SK-N-SH (cell line): ENCODE measurements around the gene TMEM26. TPM values are rescaled to one million over a fixed set of nuclear protein-coding genes. Genes with fewer than 3 reads are reported as not detected.

Experiments
- CTCF ChIA-PET: fragments of 300-600, 350-600 bp; formaldehyde crosslinking; extraction: SDS; loops from one replicate; lab custom pipeline; 2021; lab: Yijun Ruan, JAX
- POLR2A ChIA-PET: fragments of 350-600 bp; sonication (Branson Sonifier 250); formaldehyde crosslinking; extraction: SDS; loops from one replicate; lab custom pipeline; 2020; ENCODE audit warnings: antibody characterized with exemption, inconsistent platforms; lab: Yijun Ruan, JAX
- DNase-seq: peaks from one replicate; pipeline ENCODE4 v3.0.0; 2012
- H2AFZ ChIP-seq: fragments of 200-600 bp; sonication (generic); 2 replicates; pipeline ENCODE4 v1.8.1; 2016; ENCODE audit warnings: antibody characterized with exemption, mild to moderate bottlenecking, low read depth
- H3F3A ChIP-seq: fragments of 200-600 bp; sonication (generic); replicated peaks from 2 replicates; pipeline ENCODE3; 2016; ENCODE audit warnings: antibody characterized with exemption, mild to moderate bottlenecking; ENCODE audit not compliant: insufficient read depth
- H3K27ac ChIP-seq, 2 experiments: fragments of 200-500 bp in 1 of 2; fragments of 200-600 bp in 1 of 2; sonication (Bioruptor generic) in 1 of 2; sonication (generic), shearing (Covaris generic) in 1 of 2; 2 replicates each; pipeline versions ENCODE4 v1.5.1 to v1.6.1; 2014 to 2016; ENCODE audit warnings: low read depth in 2 of 2, inconsistent platforms in 1 of 2, low read length in 1 of 2, mild to moderate bottlenecking in 1 of 2, mixed read lengths in 1 of 2
- H3K27me3 ChIP-seq: fragments of 200-600 bp; sonication (generic), shearing (Covaris generic); 2 replicates; pipeline ENCODE4 v1.6.1; 2016; ENCODE audit warnings: mixed run types; ENCODE audit not compliant: insufficient read depth
- H3K36me3 ChIP-seq, 2 experiments: fragments of 200-500 bp in 1 of 2; fragments of 200-600 bp in 1 of 2; sonication (Bioruptor generic) in 1 of 2; sonication (generic) in 1 of 2; replicated peaks in 1 of 2; 2 replicates each; pipeline versions ENCODE3 to v1.5.1; 2014 to 2016; ENCODE audit warnings: low read length in 1 of 2, mild to moderate bottlenecking in 1 of 2; ENCODE audit not compliant: insufficient read depth in 2 of 2, control insufficient read depth in 1 of 2
- H3K4me1 ChIP-seq, 2 experiments: fragments of 200-500 bp in 1 of 2; fragments of 200-600 bp in 1 of 2; sonication (Bioruptor generic) in 1 of 2; sonication (generic), shearing (Covaris generic) in 1 of 2; 2 replicates each; pipeline versions ENCODE4 v1.5.1 to v1.6.1; 2014 to 2016; ENCODE audit warnings: low read depth in 1 of 2, low read length in 1 of 2, mixed run types in 1 of 2; ENCODE audit not compliant: insufficient read depth in 2 of 2, control insufficient read depth in 1 of 2
- H3K4me2 ChIP-seq: fragments of 200-600 bp; sonication (generic), shearing (Covaris generic); 2 replicates; pipeline ENCODE4 v1.6.1; 2017; ENCODE audit warnings: mixed run types
- H3K4me3 ChIP-seq, 2 experiments: fragments of 200-500 bp in 1 of 2; fragments of 200-600 bp in 1 of 2; sonication (Bioruptor generic) in 1 of 2; sonication (generic), shearing (Covaris generic) in 1 of 2; 2 replicates each; pipeline versions ENCODE4 v1.5.1 to v1.8.1; 2014 to 2016; ENCODE audit warnings: low read depth in 2 of 2, inconsistent platforms in 1 of 2, low read length in 1 of 2, mild to moderate bottlenecking in 1 of 2, mixed read lengths in 1 of 2, moderate library complexity in 1 of 2
- H3K79me2 ChIP-seq: fragments of 200-600 bp; sonication (generic); 2 replicates; pipeline ENCODE4 v1.8.1; 2017; ENCODE audit warnings: mild to moderate bottlenecking; ENCODE audit not compliant: insufficient read depth
- H3K9ac ChIP-seq: fragments of 200-600 bp; sonication (generic); 2 replicates; pipeline ENCODE4 v1.6.1; 2017; ENCODE audit warnings: mixed run types
- H3K9me2 ChIP-seq: fragments of 200-600 bp; sonication (generic); 2 replicates; pipeline ENCODE4 v1.6.1; 2017; ENCODE audit warnings: mixed run types
- H3K9me3 ChIP-seq: fragments of 200-600 bp; sonication (generic); 2 replicates; pipeline ENCODE4 v1.6.1; 2017; ENCODE audit warnings: mixed run types, mild to moderate bottlenecking, moderate library complexity
- H4K20me1 ChIP-seq: fragments of 200-600 bp; sonication (generic); 2 replicates; pipeline ENCODE4 v1.6.1; 2017; ENCODE audit warnings: mild to moderate bottlenecking, mixed run types; ENCODE audit not compliant: insufficient read depth
- CTCF ChIP-seq: fragments of 200-600 bp; sonication (generic); IDR thresholded peaks from 2 replicates; pipeline ENCODE4 v1.6.1; 2017; ENCODE audit warnings: antibody characterized with exemption, mild to moderate bottlenecking, moderate library complexity
- ELF1 ChIP-seq: IDR thresholded peaks from 2 replicates; pipeline ENCODE4 v1.4.0; 2012
- EP300 ChIP-seq, 2 experiments: IDR thresholded peaks; 2 replicates each; pipeline versions ENCODE4 v1.4.0 to v1.6.1; 2012; ENCODE audit warnings: borderline replicate concordance in 1 of 2, low read depth in 1 of 2, low read length in 1 of 2
- EZH2phosphoT487 ChIP-seq: fragments of 200-600 bp; sonication (generic); IDR thresholded peaks from 2 replicates; pipeline ENCODE4 v1.6.1; 2017; ENCODE audit warnings: low read depth, mixed run types, mild to moderate bottlenecking, antibody characterized with exemption, moderate library complexity, borderline replicate concordance
- FOXJ3 ChIP-seq: sonication (generic); formaldehyde crosslinking; IDR thresholded peaks from 2 replicates; pipeline ENCODE4 v1.5.1; 2020; ENCODE audit warnings: mild to moderate bottlenecking, missing genetic modification reagents
- FOXM1 ChIP-seq: IDR thresholded peaks from 2 replicates; pipeline ENCODE4 v1.4.0; 2012; ENCODE audit warnings: low read depth, mild to moderate bottlenecking
- GABPA ChIP-seq: IDR thresholded peaks from 2 replicates; pipeline ENCODE4 v1.4.0; 2012; ENCODE audit warnings: low read depth, mild to moderate bottlenecking
- IRF3 ChIP-seq: fragments of 150-350 bp; IDR thresholded peaks from 2 replicates; pipeline ENCODE4 v1.6.1; 2016; ENCODE audit warnings: mild to moderate bottlenecking, low read depth, low read length
- JUND ChIP-seq: IDR thresholded peaks from 2 replicates; pipeline ENCODE4 v1.4.0; 2012
- NFIC ChIP-seq: IDR thresholded peaks from 2 replicates; pipeline ENCODE4 v1.4.0; 2012; ENCODE audit warnings: borderline replicate concordance
- RAD21 ChIP-seq: IDR thresholded peaks from 2 replicates; pipeline ENCODE4 v1.6.1; 2012; ENCODE audit warnings: mild to moderate bottlenecking, low read length
- RCOR1 ChIP-seq: fragments of 150-350 bp; IDR thresholded peaks from 2 replicates; pipeline ENCODE4 v1.6.1; 2017; ENCODE audit warnings: antibody characterized with exemption, low read length
- REST ChIP-seq: IDR thresholded peaks from 2 replicates; pipeline ENCODE4 v1.6.1; 2012; ENCODE audit warnings: mild to moderate bottlenecking, low read depth, low read length, moderate library complexity
- TAF1 ChIP-seq: IDR thresholded peaks from 2 replicates; pipeline ENCODE4 v1.6.1; 2012; ENCODE audit warnings: low read depth, mild to moderate bottlenecking, low read length, moderate library complexity, borderline replicate concordance
- TCF12 ChIP-seq: IDR thresholded peaks from 2 replicates; pipeline ENCODE4 v1.4.0; 2012
- TEAD4 ChIP-seq: IDR thresholded peaks from 2 replicates; pipeline ENCODE4 v1.4.0; 2012; ENCODE audit warnings: mild to moderate bottlenecking, borderline replicate concordance; ENCODE audit not compliant: insufficient read depth
- USF2 ChIP-seq: fragments of 150-350 bp; IDR thresholded peaks from 2 replicates; pipeline ENCODE4 v1.6.1; 2017; ENCODE audit warnings: antibody characterized with exemption, low read length, low read depth, borderline replicate concordance
- ZBTB33 ChIP-seq: IDR thresholded peaks from 2 replicates; pipeline ENCODE4 v1.4.0; 2012; ENCODE audit warnings: low read depth, borderline replicate concordance
- WGBS: methylation state at CpG from one replicate; pipeline ENCODE4 v1.1.6; 2017; ENCODE audit warnings: low lambda C conversion rate; 5-methylcytosine and 5-hydroxymethylcytosine counted together
- polyA plus RNA-seq, 3 experiments: library from polyadenylated mRNA; depleted of rRNA; stranded (reverse); fragments of >200 nt; gene quantifications; 2 replicates each; pipeline ENCODE4 v1.2.3, GENCODE V29; 2012

Gene TMEM26
- polyA plus RNA-seq, 1 of the 3 experiments (the other 2 are of a cell fraction) = 0.05 TPM

- H2AFZ ChIP-seq = no peak overlapping the region
- CTCF ChIA-PET = interaction anchor here (0.7 kb wide), 1 partner anchor 1373 kb away, joined by 3 read pairs; no protein-coding TSS in a partner anchor
- no peaks in the 10 kb centered on the region for H3F3A ChIP-seq
- no peaks in the 10 kb centered on the region for H3K9me3 ChIP-seq
- no peak overlapping the region for H3K4me2 ChIP-seq
- H3K27ac ChIP-seq = no peak overlapping the region
- H3K4me3 ChIP-seq = no peak overlapping the region
- no peaks in the 10 kb centered on the region for H3K9me2 ChIP-seq
- 83% methylated on average over 1 of the region's 1 CpG for WGBS
- TF ChIP-seq CTCF = peak; percentile 27; the same call in 1 of the 2 replicates
- no peak for TF ChIP-seq EP300 (IDR thresholded peaks at IDR 0.05; ENCODE audit: borderline replicate concordance in 1 of 2, low read depth in 1 of 2, low read length in 1 of 2)
- POLR2A ChIA-PET = no interaction called here
- H3K9ac ChIP-seq = no peak overlapping the region
- H3K4me1 ChIP-seq = peaks cover 0 to 12% of the 10 kb centered on the region in 2 experiments; a peak in 2 of 4 replicates
- H3K79me2 ChIP-seq = no peaks in the 10 kb centered on the region
- H4K20me1 ChIP-seq = no peaks in the 10 kb centered on the region
- DNase-seq = no peak
- no peaks in the 10 kb centered on the region for H3K27me3 ChIP-seq
- H3K36me3 ChIP-seq = no peaks in the 10 kb centered on the region
Measured at GRCh38 chr10:61400524-61400923, 52.7 kb downstream of the TMEM26 start.

GRCh38 chr10:61399406-61399805 is 53.8 kb downstream of the TMEM26 start:
- H2AFZ ChIP-seq = no peak overlapping the region

More at GRCh38 chr10:61399406-61399805, 53.8 kb downstream of the TMEM26 start:
- Histone ChIP-seq H3K4me1 (peaks cover 0 to 4% of the 10 kb centered on the region in 2 experiments; a peak in 1 of 4 replicates), H3K36me3 (no peaks in the 10 kb centered on the region), H3K27me3 (no peaks in the 10 kb centered on the region), H3K9me3 (no peaks in the 10 kb centered on the region), H3K79me2 (no peaks in the 10 kb centered on the region), H4K20me1 (no peaks in the 10 kb centered on the region), H3K4me2 (no peak overlapping the region), H3K9me2 (no peaks in the 10 kb centered on the region), H3K9ac (no peak overlapping the region), H3F3A (no peaks in the 10 kb centered on the region), H3K4me3 (no peak overlapping the region), H3K27ac (no peak overlapping the region)
- ChIA-PET CTCF (interaction anchor here (0.7 to 1.0 kb wide), 2 partner anchors 441 to 503 kb away, joined by 3 to 4 read pairs; no protein-coding TSS in a partner anchor), POLR2A (no interaction called here)
- DNase-seq = no peak
- no peak for TF ChIP-seq FOXM1
- TF ChIP-seq GABPA = no peak
- TF ChIP-seq ZBTB33 = no peak
- TF ChIP-seq TCF12 = no peak
- TF ChIP-seq EZH2phosphoT487 = no peak
- no peak for TF ChIP-seq TAF1
- no peak for TF ChIP-seq REST
- no peak for TF ChIP-seq USF2
- no peak for TF ChIP-seq JUND
- no peak for TF ChIP-seq RAD21
- TF ChIP-seq FOXJ3 = no peak
- TF ChIP-seq ELF1 = no peak
- TF ChIP-seq RCOR1 = no peak
- TF ChIP-seq TEAD4 = no peak
- no peak for TF ChIP-seq NFIC
- no peak for TF ChIP-seq IRF3
